HepG2 (cell line): ENCODE data around the gene MYRIP. TPM values are rescaled to one million over a fixed set of nuclear protein-coding genes. Genes with fewer than 3 reads are reported as not detected.

Experiments
- ATAC-seq: fragments of 200-7000 bp; cut with Tn5 transposase; 3 replicates; pipeline ENCODE4 v1.9.1; 2020; ENCODE audit warnings: mild to moderate bottlenecking, moderate library complexity
- BruUV-seq: library from RNA; stranded (reverse); fragments of 400-500 nt; replicated peaks from 2 replicates; lab custom pipeline; 2021; lab: Mats Ljungman, UMichigan
- CTCF ChIA-PET: fragments of 300-600 bp; formaldehyde crosslinking; extraction: SDS; loops from one replicate; lab custom pipeline; 2021; ENCODE audit warnings: low total read pairs, inconsistent platforms, low intra/inter-chr PET ratio; lab: Yijun Ruan, JAX
- POLR2A ChIA-PET: fragments of 350-600 bp; sonication (Branson Sonifier 250); formaldehyde crosslinking; loops from one replicate; lab custom pipeline; 2020; ENCODE audit warnings: antibody characterized with exemption, inconsistent platforms; lab: Yijun Ruan, JAX
- DNase-seq: peaks from one replicate; pipeline ENCODE4 v3.0.0-alpha.2; 2015; ENCODE audit warnings: low spot score
- FAIRE-seq: peaks from 3 replicates; lab custom pipeline; 2011; peaks lifted over from hg19 to GRCh38; lab: Jason Lieb, UNC
- H2AFZ ChIP-seq: one replicate; pipeline ENCODE4 v1.6.1; 2011; ENCODE audit warnings: low read length, inconsistent platforms
- H3K27ac ChIP-seq: fragments of 300-600 bp; 3 replicates; pipeline ENCODE4 v1.8.0; 2011; ENCODE audit warnings: mixed run types, mild to moderate bottlenecking, mixed read lengths, low read length, inconsistent platforms; ENCODE audit not compliant: insufficient read depth; ENCODE audit errors: extremely low read length
- H3K27me3 ChIP-seq, 2 experiments: fragments of 200-600 bp in 1 of 2; 2 replicates in 1 of 2; 3 replicates in 1 of 2; pipeline versions ENCODE4 v1.6.0 to v1.8.0; 2011; ENCODE audit warnings: low read length in 2 of 2, mild to moderate bottlenecking in 2 of 2, moderate library complexity in 2 of 2, inconsistent platforms in 1 of 2; ENCODE audit not compliant: insufficient read depth in 2 of 2, control insufficient read depth in 1 of 2
- H3K36me3 ChIP-seq, 2 experiments: fragments of 200-600 bp in 1 of 2; replicated peaks in 1 of 2; 2 replicates in 1 of 2; 3 replicates in 1 of 2; pipeline versions ENCODE4 v1.5.1 to v1.8.0; 2011; ENCODE audit warnings: low read length in 2 of 2, inconsistent platforms in 1 of 2; ENCODE audit not compliant: insufficient read depth in 2 of 2, control insufficient read depth in 1 of 2
- H3K4me1 ChIP-seq: 2 replicates; pipeline ENCODE4 v1.5.1; 2012; ENCODE audit warnings: low read length, inconsistent platforms; ENCODE audit not compliant: insufficient read depth
- H3K4me2 ChIP-seq: 2 replicates; pipeline ENCODE4 v1.6.0; 2011; ENCODE audit warnings: low read depth, low read length, inconsistent platforms
- H3K4me3 ChIP-seq, 3 experiments: fragments of 200-600 bp in 1 of 3; sonication (generic), shearing (Covaris generic) in 1 of 3; replicated peaks in 1 of 3; 2 replicates each; pipeline ENCODE4 v1.5.1; 2011 to 2016; ENCODE audit warnings: low read length in 3 of 3, inconsistent platforms in 2 of 3, low read depth in 2 of 3, mild to moderate bottlenecking in 2 of 3, control low read depth in 1 of 3, mixed read lengths in 1 of 3; ENCODE audit not compliant: insufficient read depth in 1 of 3
- H3K79me2 ChIP-seq: one replicate; pipeline ENCODE4 v1.6.1; 2011; ENCODE audit warnings: low read length, inconsistent platforms; ENCODE audit not compliant: insufficient read depth
- H3K9ac ChIP-seq: 2 replicates; pipeline ENCODE4 v1.6.0; 2011; ENCODE audit warnings: mild to moderate bottlenecking, low read depth, low read length, inconsistent platforms; ENCODE audit not compliant: insufficient read depth
- H3K9me3 ChIP-seq: 2 replicates; pipeline ENCODE4 v1.5.1; 2012; ENCODE audit warnings: mild to moderate bottlenecking, low read length
- H4K20me1 ChIP-seq: 2 replicates; pipeline ENCODE4 v1.6.0; 2011; ENCODE audit warnings: inconsistent platforms, mild to moderate bottlenecking, low read length, moderate library complexity; ENCODE audit not compliant: insufficient read depth
- DMTF1 ChIP-seq: sonication (generic); formaldehyde crosslinking; IDR thresholded peaks from 2 replicates; pipeline ENCODE4 v1.4.0; 2020; ENCODE audit warnings: mild to moderate bottlenecking, missing genetic modification reagents
- HNF1A ChIP-seq, 2 experiments: sonication (generic) in 1 of 2; formaldehyde crosslinking in 1 of 2; IDR thresholded peaks; 2 replicates each; pipeline versions ENCODE4 v1.4.0 to v1.6.1; 2016 to 2020; ENCODE audit warnings: borderline replicate concordance in 1 of 2, low read depth in 1 of 2, mild to moderate bottlenecking in 1 of 2, missing genetic modification reagents in 1 of 2
- IRF2 ChIP-seq: IDR thresholded peaks from 2 replicates; pipeline ENCODE4 v1.6.1; 2018; ENCODE audit warnings: missing genetic modification reagents, missing compliant biosample characterization
- MAF1 ChIP-seq: sonication (generic); formaldehyde crosslinking; IDR thresholded peaks from 2 replicates; pipeline ENCODE4 v1.5.0; 2020; ENCODE audit warnings: missing genetic modification reagents, borderline replicate concordance
- MEF2D ChIP-seq: sonication (generic); formaldehyde crosslinking; IDR thresholded peaks from 2 replicates; pipeline ENCODE4 v1.5.1; 2020; ENCODE audit warnings: mild to moderate bottlenecking, missing genetic modification reagents
- NFIB ChIP-seq: sonication (generic); formaldehyde crosslinking; IDR thresholded peaks from 2 replicates; pipeline ENCODE4 v1.9.0; 2021; ENCODE audit warnings: missing genetic modification reagents, mild to moderate bottlenecking, borderline replicate concordance
- SRSF4 ChIP-seq: fragments of 200-400 bp; formaldehyde crosslinking; IDR thresholded peaks from one replicate; pipeline ENCODE4 v1.6.1; 2018; ENCODE audit warnings: mild to moderate bottlenecking, low read depth, low read length, moderate library complexity; ENCODE audit not compliant: poor library complexity, severe bottlenecking
- STAT5B ChIP-seq: sonication (generic); formaldehyde crosslinking; IDR thresholded peaks from 2 replicates; pipeline ENCODE4 v1.4.0; 2020; ENCODE audit warnings: missing genetic modification reagents
- ZNF143 ChIP-seq: sonication (generic); formaldehyde crosslinking; IDR thresholded peaks from 2 replicates; pipeline ENCODE4 v1.4.0; 2020; ENCODE audit warnings: missing genetic modification reagents
- ZNF512B ChIP-seq: sonication (generic); formaldehyde crosslinking; IDR thresholded peaks from 2 replicates; pipeline ENCODE4 v1.5.1; 2020; ENCODE audit warnings: missing genetic modification reagents, mild to moderate bottlenecking, borderline replicate concordance
- ZNF557 ChIP-seq: sonication (generic); formaldehyde crosslinking; IDR thresholded peaks from 2 replicates; pipeline ENCODE4 v1.4.0; 2020; ENCODE audit warnings: missing genetic modification reagents
- ZNF670 ChIP-seq: sonication (generic); formaldehyde crosslinking; IDR thresholded peaks from 2 replicates; pipeline ENCODE4 v1.8.0; 2022; ENCODE audit warnings: mild to moderate bottlenecking, missing genetic modification reagents, borderline replicate concordance
- ZSCAN31 ChIP-seq: sonication (generic); formaldehyde crosslinking; IDR thresholded peaks from 2 replicates; pipeline ENCODE4 v1.5.0; 2020; ENCODE audit warnings: low read depth, mild to moderate bottlenecking, missing genetic modification reagents
- WGBS: methylation state at CpG from one replicate; pipeline ENCODE4 v1.1.6; 2017; ENCODE audit warnings: low lambda C conversion rate; 5-methylcytosine and 5-hydroxymethylcytosine counted together
- in situ Hi-C: cut with HindIII; loops from 2 replicates; pipeline ENCODE4 v1.10.0; 2017; ENCODE audit warnings: low pct_unique_long_range_greater_than_20kb; ENCODE audit not compliant: extremely low pct_ligation_motif_present
- intact Hi-C: fragments of 100-400 bp; cut with micrococcal nuclease; formaldehyde crosslinking; loops from one replicate; pipeline ENCODE4 v1.10.0; 2022; ENCODE audit not compliant: unreplicated experiment
- polyA plus RNA-seq, 8 experiments: library from polyadenylated mRNA; depleted of rRNA in 3 of 8; stranded (reverse) in 7 of 8; unstranded in 1 of 8; fragments of >200 nt; fragmentation: Illumina TruSeq in 4 of 8; extraction: Trizol in 4 of 8; gene quantifications; 2 replicates each; pipeline versions ENCODE4 v1.2.1 to v1.2.3, GENCODE V29; 2011 to 2016; ENCODE audit warnings: low read depth in 4 of 8, missing spikeins in 1 of 8, mixed read lengths in 1 of 8; ENCODE audit not compliant: insufficient read depth in 1 of 8
- total RNA-seq, 5 experiments: library from RNA; depleted of rRNA; stranded (reverse); fragments of >200 nt; fragmentation: Illumina TruSeq; extraction: Trizol; gene quantifications; 2 replicates each; pipeline ENCODE4 v1.2.3, GENCODE V29; 2016; ENCODE audit warnings: low read depth in 1 of 5
- TF ChIP-seq, protein P1 (sequence below): IDR thresholded peaks from 2 replicates; pipeline ENCODE4 v1.6.1; 2016; ENCODE audit warnings: control low read depth

Gene MYRIP
- total and polyA plus RNA-seq, 2 of the 13 experiments (the other 11 are each of a cell fraction or from before 2014, with no cell fraction given), result 0.64 to 0.84 TPM

- Histone ChIP-seq H3K27me3 (no peaks in the 10 kb centered on the region), H3K27ac (no peak overlapping the region), H3K4me3 (no peak overlapping the region), H3K4me2 (no peak overlapping the region), H3K4me1 (peaks cover 37% of the 10 kb centered on the region)
- intact Hi-C loops, result no loop called here
- no TSS peak for BruUV-seq
- DNase-seq, result no peak
- no peak for TF ChIP-seq NFIB
- TF ChIP-seq, protein P1, sequence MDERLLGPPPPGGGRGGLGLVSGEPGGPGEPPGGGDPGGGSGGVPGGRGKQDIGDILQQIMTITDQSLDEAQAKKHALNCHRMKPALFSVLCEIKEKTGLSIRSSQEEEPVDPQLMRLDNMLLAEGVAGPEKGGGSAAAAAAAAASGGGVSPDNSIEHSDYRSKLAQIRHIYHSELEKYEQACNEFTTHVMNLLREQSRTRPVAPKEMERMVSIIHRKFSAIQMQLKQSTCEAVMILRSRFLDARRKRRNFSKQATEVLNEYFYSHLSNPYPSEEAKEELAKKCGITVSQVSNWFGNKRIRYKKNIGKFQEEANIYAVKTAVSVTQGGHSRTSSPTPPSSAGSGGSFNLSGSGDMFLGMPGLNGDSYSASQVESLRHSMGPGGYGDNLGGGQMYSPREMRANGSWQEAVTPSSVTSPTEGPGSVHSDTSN (CRISPR knock-in tag), result no peak
- no peak for TF ChIP-seq ZNF143 (CRISPR knock-in tag)
- no peak for TF ChIP-seq STAT5B (CRISPR knock-in tag)
- TF ChIP-seq ZNF557 (CRISPR knock-in tag), result no peak
- no peak for TF ChIP-seq MEF2D (CRISPR knock-in tag)
- TF ChIP-seq ZNF512B, result no peak
- no peak for TF ChIP-seq HNF1A (IDR thresholded peaks at IDR 0.05; ENCODE audit: low read depth)
- TF ChIP-seq HNF1A (CRISPR knock-in tag; IDR thresholded peaks at IDR 0.05; ENCODE audit: borderline replicate concordance), result no peak
- no peak for TF ChIP-seq MAF1
- no peak for TF ChIP-seq SRSF4
- TF ChIP-seq ZNF670, result no peak
- TF ChIP-seq DMTF1, result no peak
- TF ChIP-seq IRF2 (CRISPR knock-in tag), result no peak
- no peak for TF ChIP-seq ZSCAN31 (CRISPR knock-in tag)
- TF ChIP-seq, all 625 proteins: peak for 0
- Histone ChIP-seq H2AFZ (no peak overlapping the region), H3K36me3 (no peaks in the 10 kb centered on the region), H3K9ac (no peak overlapping the region), H3K9me3 (no peaks in the 10 kb centered on the region), H3K79me2 (no peaks in the 10 kb centered on the region), H4K20me1 (no peaks in the 10 kb centered on the region)
- FAIRE-seq (no peak), ATAC-seq (no peak)
- in situ Hi-C loops, result no loop called here
- ChIA-PET CTCF (no interaction called here), POLR2A (no interaction called here)
- 42% methylated on average over 2 of the region's 2 CpGs for WGBS
These were observed 93.8 kb downstream of the MYRIP start for GRCh38 chr3:39903253-39903652.
